HG02852 (cell line): Measurements from ENCODE around the gene HOXA9.

Experiments
- ATAC-seq: cut with Tn5 transposase; IDR thresholded peaks from one replicate; pipeline ENCODE4 v1.9.1; 2021; ENCODE audit warnings: mild to moderate bottlenecking, moderate library complexity; ENCODE audit not compliant: unreplicated experiment

HOXA9 gene

GRCh38 chr7:27130540-27131389 is 34.6 kb downstream of the HOXA9 start, which contains the start of gene HOXA4:
TSS of gene HOXA4 (minus strand) at chr7:27130757. CDS start at chr7:27130733, 24 bp downstream.
- ATAC-seq: no peak

GRCh38 chr7:27129729-27130539 is 35.4 kb downstream of the HOXA9 start:
- ATAC-seq: no peak

- ATAC-seq: no peak
Measured at GRCh38 chr7:27128776-27129728, 36.3 kb downstream of the HOXA9 start.

GRCh38 chr7:27128034-27128433 is 37.3 kb downstream of the HOXA9 start:
- ATAC-seq: no peak

GRCh38 chr7:27126596-27127327 is 38.6 kb downstream of the HOXA9 start:
- no peak for ATAC-seq

- no peak for ATAC-seq
Measured at GRCh38 chr7:27125986-27126394, 39.3 kb downstream of the HOXA9 start.

- ATAC-seq: no peak
Measured at GRCh38 chr7:27124902-27125689, 40.2 kb downstream of the HOXA9 start.

- ATAC-seq: no peak
Measured at GRCh38 chr7:27124096-27124901, 41.0 kb downstream of the HOXA9 start.

GRCh38 chr7:27123477-27124053 is 41.8 kb downstream of the HOXA9 start:
- no peak for ATAC-seq

- no peak for ATAC-seq
Measured at GRCh38 chr7:27123007-27123476, 42.3 kb downstream of the HOXA9 start.

GRCh38 chr7:27122077-27122910 is 43.0 kb downstream of the HOXA9 start:
- no peak for ATAC-seq

- no peak for ATAC-seq
Measured at GRCh38 chr7:27121684-27122076, 43.7 kb downstream of the HOXA9 start.

GRCh38 chr7:27119412-27119911 is 45.9 kb downstream of the HOXA9 start:
- ATAC-seq: no peak

GRCh38 chr7:27118580-27118979 is 46.8 kb downstream of the HOXA9 start:
- ATAC-seq: no peak

- no peak for ATAC-seq
Measured at GRCh38 chr7:27117887-27118491, 47.3 kb downstream of the HOXA9 start.
